HEK293T (cell line): Measurements from ENCODE around the gene MACROD2.

Experiments
- FOXA1 ChIP-seq: fragments of 450-650 bp; IDR thresholded peaks from 2 replicates; pipeline ENCODE4 v1.6.1; 2016; ENCODE audit warnings: mild to moderate bottlenecking
- SUZ12 ChIP-seq: fragments of 450-650 bp; IDR thresholded peaks from 2 replicates; pipeline ENCODE4 v1.6.1; 2016; ENCODE audit warnings: mild to moderate bottlenecking
- TARDBP ChIP-seq: fragments of 450-650 bp; IDR thresholded peaks from 2 replicates; pipeline ENCODE4 v1.6.1; 2016

DNA sequence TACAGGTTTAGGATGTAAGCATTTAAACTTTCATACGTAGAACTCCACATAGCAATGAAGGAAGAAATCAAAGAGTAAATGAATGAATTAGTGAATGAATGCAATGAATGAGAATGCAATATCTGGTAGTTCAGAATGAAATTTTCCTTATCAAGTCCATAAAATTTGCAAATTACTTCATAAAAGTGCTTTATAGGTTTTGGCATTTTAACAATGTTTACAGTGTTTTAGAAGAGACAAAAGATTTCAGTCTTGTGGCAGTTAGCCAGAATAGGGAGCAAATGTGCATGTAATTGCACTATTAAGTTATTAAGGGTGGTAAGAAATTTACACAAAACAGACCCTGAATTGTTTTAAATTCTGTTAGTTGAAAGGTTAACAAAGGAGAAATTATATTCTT, 1081.5 kb downstream of the MACROD2 start:
- TF ChIP-seq SUZ12 (no peak), FOXA1 (no peak), TARDBP (no peak)
